ENCODE data around the gene PCYT2. TPM values are rescaled to one million over a fixed set of nuclear protein-coding genes. Genes with fewer than 3 reads are reported as not detected.

The PCYT2 gene
- total RNA-seq, 1 donor from 2014 or later = 24.5 TPM

GRCh38 chr17:81942167-81942553 is 31.0 kb upstream of the PCYT2 start:
- no peak for DNase-seq

GRCh38 chr17:81941484-81942166 is 30.4 kb upstream of the PCYT2 start:
- DNase-seq = no peak

- DNase-seq = no peak
Measured at GRCh38 chr17:81940538-81941483, 29.6 kb upstream of the PCYT2 start.

DNA sequence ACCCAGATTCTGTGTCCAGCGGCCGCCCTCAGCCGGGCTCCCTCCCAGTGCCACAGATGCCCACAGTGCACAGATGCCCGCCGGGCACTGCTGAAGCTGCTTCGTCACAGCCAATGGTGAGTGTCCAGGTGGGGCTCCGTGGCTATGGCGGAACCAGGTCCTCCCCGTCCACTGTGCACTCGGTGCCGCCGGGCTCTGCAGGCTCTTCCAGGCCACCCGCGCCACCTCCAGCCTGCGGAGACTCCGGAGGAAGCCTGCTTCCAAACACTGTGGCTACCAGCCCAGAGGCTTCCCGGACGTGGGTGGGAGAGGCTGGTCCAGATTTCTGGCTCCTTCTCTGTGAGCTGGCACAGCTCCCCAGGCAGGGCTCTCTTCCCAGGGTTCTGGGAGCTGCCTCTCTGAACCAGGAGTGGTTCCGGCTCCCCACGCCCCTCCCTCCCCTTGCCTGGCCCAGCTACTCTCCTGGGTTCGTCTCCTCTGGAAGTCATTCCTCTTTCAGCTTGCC is 28.7 kb upstream of the PCYT2 start:
- peak; percentile 79 for DNase-seq

- no peak for DNase-seq
Measured at GRCh38 chr17:81939218-81939617, 28.0 kb upstream of the PCYT2 start.

DNA sequence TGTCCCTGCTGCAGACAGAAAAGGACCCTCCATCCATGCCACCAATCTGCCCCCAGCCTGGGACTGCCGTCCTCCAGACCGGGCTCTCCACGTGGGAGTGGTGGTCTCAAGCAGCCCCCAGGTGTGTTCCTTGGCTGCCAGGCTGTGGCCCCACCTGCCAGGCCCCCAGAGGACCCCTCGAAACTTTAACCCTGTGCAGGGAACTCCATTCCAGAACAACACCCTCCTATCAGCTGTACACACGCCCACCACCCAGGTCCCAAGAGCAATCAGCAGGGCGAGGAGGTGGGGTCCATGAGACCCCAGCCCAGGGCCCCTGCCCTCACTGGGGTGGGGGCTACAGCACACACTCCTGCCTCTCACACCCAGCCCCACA is 24.5 kb upstream of the PCYT2 start:
- DNase-seq = no peak

- no peak for DNase-seq
Measured at GRCh38 chr17:81934850-81935708, 23.9 kb upstream of the PCYT2 start.

GRCh38 chr17:81934098-81934757 is 23.0 kb upstream of the PCYT2 start:
- no peak for DNase-seq

GRCh38 chr17:81933178-81933699 is 22.0 kb upstream of the PCYT2 start:
- DNase-seq = no peak

DNA sequence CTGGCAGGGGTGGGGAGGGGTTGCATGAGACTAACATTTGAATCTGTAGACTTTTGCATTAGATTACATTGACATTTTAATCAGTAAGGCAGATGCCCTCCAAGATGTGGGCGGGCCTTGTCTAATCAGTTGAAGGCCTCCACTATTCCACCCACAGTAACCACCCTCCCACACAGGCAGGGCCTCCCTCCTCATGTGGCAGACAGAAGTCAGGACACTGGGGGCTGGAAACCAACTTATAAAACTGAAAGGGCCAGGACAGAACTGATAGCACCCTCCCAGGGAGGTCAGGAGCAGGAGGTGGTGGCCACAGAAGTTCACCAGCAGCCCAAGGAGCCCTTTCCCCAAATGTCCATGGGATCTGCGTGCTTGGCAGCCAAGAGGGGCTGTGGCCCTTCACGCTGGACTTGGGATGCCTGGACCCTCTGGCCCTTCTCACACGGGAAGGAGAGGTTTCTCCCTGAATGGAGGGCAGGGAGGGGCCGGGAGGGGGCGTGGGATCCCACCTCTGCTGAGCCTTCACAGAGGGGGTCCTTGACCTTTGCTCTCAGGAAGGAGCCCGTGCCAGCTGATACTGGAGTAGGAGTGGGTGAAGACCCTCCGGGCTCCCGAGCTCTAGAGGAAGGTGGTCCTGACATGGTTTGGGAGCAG is 21.3 kb upstream of the PCYT2 start:
- no peak for DNase-seq

- no peak for DNase-seq
Measured at GRCh38 chr17:81931557-81932332, 20.5 kb upstream of the PCYT2 start.

GRCh38 chr17:81931189-81931556 is 20.0 kb upstream of the PCYT2 start:
- no peak for DNase-seq

GRCh38 chr17:81930142-81931125 is 19.2 kb upstream of the PCYT2 start:
- no peak for DNase-seq

DNA sequence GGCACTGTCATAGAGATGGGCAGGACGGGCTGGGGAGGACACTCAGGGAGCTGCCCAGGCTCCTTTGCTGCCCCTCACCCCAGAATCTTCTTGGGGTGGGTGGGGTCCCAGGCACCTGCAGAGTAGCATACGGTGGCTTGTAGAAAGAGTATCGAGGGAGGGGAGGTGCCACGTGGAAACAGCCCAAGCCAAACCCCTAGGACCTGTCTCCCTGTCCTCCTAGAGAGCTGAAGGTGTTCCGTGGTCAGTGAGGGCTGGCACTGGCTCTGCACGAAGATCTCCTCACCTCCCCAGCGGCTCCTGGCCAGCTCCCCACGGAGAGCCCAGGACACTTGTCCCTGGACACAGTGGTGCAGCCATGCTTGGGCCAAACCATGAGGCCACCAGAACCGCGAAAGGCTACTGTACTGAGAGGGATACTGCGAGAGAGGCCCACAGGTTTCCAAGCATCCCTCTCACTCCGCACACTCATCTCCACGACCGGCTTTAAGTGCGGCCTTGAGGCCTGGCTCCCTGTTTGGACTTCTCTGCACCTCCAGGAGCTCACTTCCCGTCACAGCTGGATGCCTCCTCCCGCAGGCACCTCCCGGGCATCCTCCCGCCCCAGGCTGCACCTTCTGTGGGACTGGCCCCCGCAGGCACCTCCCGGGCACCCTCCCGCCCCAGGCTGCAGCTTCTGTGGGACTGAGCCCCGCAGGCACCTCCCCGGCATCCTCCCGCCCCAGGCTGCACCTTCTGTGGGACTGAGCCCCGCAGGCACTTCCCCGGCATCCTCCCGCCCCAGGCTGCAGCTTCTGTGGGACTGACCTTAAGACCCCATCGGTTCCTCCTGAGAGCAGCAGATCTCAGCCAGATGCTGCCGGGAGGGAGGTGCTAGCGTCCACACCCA is 18.3 kb upstream of the PCYT2 start:
- no peak for DNase-seq

DNA sequence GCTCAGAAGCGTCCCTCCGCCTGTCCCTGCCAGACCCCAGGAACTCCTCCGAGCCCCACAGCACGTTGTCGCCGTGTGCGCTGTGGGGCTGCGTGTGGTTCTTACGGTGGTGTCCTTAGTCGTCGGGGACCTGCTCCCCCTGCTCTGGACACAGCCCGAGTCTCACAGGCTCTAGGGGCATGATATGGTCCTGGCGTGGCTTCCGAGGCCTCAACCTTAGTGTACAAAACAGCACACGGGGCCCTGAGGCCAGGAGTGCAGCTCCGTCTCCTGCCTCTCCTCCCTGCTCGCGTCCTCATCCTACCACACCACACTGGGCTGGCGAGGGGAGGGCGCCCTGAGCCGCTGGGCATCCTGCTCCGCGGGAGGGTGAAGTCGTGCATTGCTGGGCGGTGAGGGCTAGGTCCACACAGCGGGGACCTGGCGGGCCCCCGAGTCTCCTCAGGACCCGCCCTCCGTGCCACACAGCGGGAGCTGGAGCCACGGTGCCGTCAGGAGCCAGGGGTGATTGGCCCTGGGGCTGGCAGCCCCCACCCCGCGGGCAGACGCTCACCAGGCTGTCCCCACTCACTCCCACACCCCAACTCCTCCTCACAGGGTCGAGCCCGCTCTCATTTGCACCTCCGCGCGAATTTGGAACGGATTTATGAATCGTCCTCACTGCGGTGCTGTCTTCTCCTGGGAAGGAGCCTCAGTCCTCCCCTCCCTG is 17.5 kb upstream of the PCYT2 start:
- DNase-seq = no peak

- DNase-seq = peak; percentile 78
Measured at GRCh38 chr17:81927653-81928543, 16.7 kb upstream of the PCYT2 start, which contains the start of gene MAFG. TSS of gene MAFG (minus strand) at chr17:81927735. CDS start at chr17:81923185, 4,550 bp downstream.

Measured in occipital lobe (tissue), 2 donors.